Kidney (tissue), 14 donors: Measurements from ENCODE around the gene GRM1. TPM values are rescaled to one million over a fixed set of nuclear protein-coding genes. Genes with fewer than 3 reads are reported as not detected.

Source experiments
- DNase-seq, 5 donors: peaks; one replicate each; pipeline ENCODE4 v3.0.0-alpha.2; 2013 to 2020
- FAIRE-seq: peaks from 2 replicates; lab custom pipeline; 2012; peaks lifted over from hg19 to GRCh38; lab: Jason Lieb, UNC
- H3K27ac ChIP-seq, 2 donors: one replicate each; pipeline ENCODE4 v1.7.0; 2013; ENCODE audit warnings: low read depth in 2 of 2, low read length in 2 of 2, inconsistent platforms in 1 of 2
- H3K27me3 ChIP-seq: one replicate; pipeline ENCODE4 v1.7.1; 2013; ENCODE audit warnings: low read length, inconsistent platforms; ENCODE audit not compliant: control insufficient read depth, insufficient read depth
- H3K36me3 ChIP-seq, 3 donors: one replicate each; pipeline versions ENCODE4 v1.7.0 to v1.7.1; 2013; ENCODE audit warnings: low read length in 3 of 3, control low read depth in 1 of 3, inconsistent platforms in 1 of 3; ENCODE audit not compliant: insufficient read depth in 3 of 3, control insufficient read depth in 2 of 3
- H3K4me1 ChIP-seq, 3 donors: one replicate each; pipeline versions ENCODE4 v1.7.0 to v1.7.1; 2013; ENCODE audit warnings: low read length in 3 of 3, inconsistent platforms in 1 of 3, low read depth in 1 of 3; ENCODE audit not compliant: control insufficient read depth in 2 of 3, insufficient read depth in 2 of 3
- H3K4me3 ChIP-seq, 3 donors: one replicate each; pipeline versions ENCODE4 v1.7.0 to v1.8.1; 2013; ENCODE audit warnings: low read length in 3 of 3, control low read depth in 1 of 3, inconsistent platforms in 1 of 3
- H3K9ac ChIP-seq, 3 donors: one replicate each; pipeline versions ENCODE4 v1.7.0 to v1.7.1; 2013; ENCODE audit warnings: low read length in 3 of 3, control low read depth in 1 of 3, inconsistent platforms in 1 of 3
- H3K9me3 ChIP-seq, 3 donors: one replicate each; pipeline versions ENCODE4 v1.7.0 to v1.7.1; 2013; ENCODE audit warnings: low read length in 3 of 3, control low read depth in 1 of 3, inconsistent platforms in 1 of 3; ENCODE audit not compliant: control insufficient read depth in 2 of 3, insufficient read depth in 1 of 3
- CTCF ChIP-seq: IDR thresholded peaks from 3 replicates; pipeline ENCODE4 v1.5.1; 2012; ENCODE audit warnings: mild to moderate bottlenecking, moderate library complexity, borderline replicate concordance; ENCODE audit not compliant: insufficient read depth; ENCODE audit errors: extremely low read depth
- intact Hi-C: fragments of 100-400 bp; cut with DNase I; formaldehyde crosslinking; loops from one replicate; pipeline ENCODE4 v1.11.1; 2022
- polyA plus RNA-seq: library from polyadenylated mRNA; stranded (reverse); fragments of 350-450 nt; fragmentation: Illumina TruSeq; extraction: RNeasy Lipid Tissue Mini Kit (QIAGEN cat#74804); gene quantifications from one replicate; pipeline ENCODE4 v1.2.3, GENCODE V29; 2014; ENCODE audit warnings: low read depth, low replicate concordance; ENCODE audit not compliant: insufficient read depth
- total RNA-seq: library from RNA; stranded (reverse); fragmentation: NEBNext Ultra II Directional; extraction: Animal tissue kit (Norgen Biotek cat#: 25700); gene quantifications from one replicate; pipeline ENCODE4 v1.2.1, GENCODE V29; 2021
- donor health status: control.
- donor health status: control.
- donor health status: control.
- donor health status: control.
- donor health status: control.
- donor health status: DM: yes; HTN: yes; CAD: no.
- donor health status: Normal renal cell carcinoma (clear cell type).

The GRM1 gene
- total and polyA plus RNA-seq, 2 donors from 2014 or later: 0.19 to 0.82 TPM

GRCh38 chr6:146422789-146423375, 394.0 kb downstream of the GRM1 start:
- DNase-seq: no peak
- intact Hi-C loops: no loop called here
- Histone ChIP-seq H3K27ac (no peak overlapping the region), H3K27me3 (no peaks in the 10 kb centered on the region), H3K9ac (no peak overlapping the region), H3K9me3 (no peaks in the 10 kb centered on the region), H3K4me3 (no peak overlapping the region), H3K36me3 (no peaks in the 10 kb centered on the region), H3K4me1 (no peaks in the 10 kb centered on the region)
- no peak for TF ChIP-seq CTCF
- no peak for FAIRE-seq

GRCh38 chr6:146423452-146423851, 394.6 kb downstream of the GRM1 start:
- DNase-seq (no peak), FAIRE-seq (no peak)
- H3K27ac ChIP-seq: no peak overlapping the region
- intact Hi-C loops: no loop called here
- no peaks in the 10 kb centered on the region for H3K36me3 ChIP-seq
- no peaks in the 10 kb centered on the region for H3K9me3 ChIP-seq
- no peaks in the 10 kb centered on the region for H3K4me1 ChIP-seq
- no peaks in the 10 kb centered on the region for H3K27me3 ChIP-seq
- H3K4me3 ChIP-seq: no peak overlapping the region
- no peak overlapping the region for H3K9ac ChIP-seq
- no peak for TF ChIP-seq CTCF

GRCh38 chr6:146426516-146426915, 397.7 kb downstream of the GRM1 start:
- no peak for DNase-seq
- Histone ChIP-seq H3K9ac (no peak overlapping the region), H3K4me3 (no peak overlapping the region), H3K27me3 (no peaks in the 10 kb centered on the region), H3K36me3 (no peaks in the 10 kb centered on the region), H3K9me3 (no peaks in the 10 kb centered on the region), H3K4me1 (no peaks in the 10 kb centered on the region), H3K27ac (no peak overlapping the region)
- no peak for FAIRE-seq
- no peak for TF ChIP-seq CTCF
- intact Hi-C loops: no loop called here

- no peaks in the 10 kb centered on the region for H3K4me1 ChIP-seq
- intact Hi-C loops: no loop called here
- no peak overlapping the region for H3K27ac ChIP-seq
- no peaks in the 10 kb centered on the region for H3K36me3 ChIP-seq
- no peak overlapping the region for H3K4me3 ChIP-seq
- no peaks in the 10 kb centered on the region for H3K27me3 ChIP-seq
- no peak for DNase-seq
- FAIRE-seq: no peak
- TF ChIP-seq CTCF: no peak
- no peak overlapping the region for H3K9ac ChIP-seq
- H3K9me3 ChIP-seq: no peaks in the 10 kb centered on the region
Observed at GRCh38 chr6:146429831-146430230, 401.0 kb downstream of the GRM1 start.
